Measurements from ENCODE around the gene CFAP73.

Gene CFAP73

DNA sequence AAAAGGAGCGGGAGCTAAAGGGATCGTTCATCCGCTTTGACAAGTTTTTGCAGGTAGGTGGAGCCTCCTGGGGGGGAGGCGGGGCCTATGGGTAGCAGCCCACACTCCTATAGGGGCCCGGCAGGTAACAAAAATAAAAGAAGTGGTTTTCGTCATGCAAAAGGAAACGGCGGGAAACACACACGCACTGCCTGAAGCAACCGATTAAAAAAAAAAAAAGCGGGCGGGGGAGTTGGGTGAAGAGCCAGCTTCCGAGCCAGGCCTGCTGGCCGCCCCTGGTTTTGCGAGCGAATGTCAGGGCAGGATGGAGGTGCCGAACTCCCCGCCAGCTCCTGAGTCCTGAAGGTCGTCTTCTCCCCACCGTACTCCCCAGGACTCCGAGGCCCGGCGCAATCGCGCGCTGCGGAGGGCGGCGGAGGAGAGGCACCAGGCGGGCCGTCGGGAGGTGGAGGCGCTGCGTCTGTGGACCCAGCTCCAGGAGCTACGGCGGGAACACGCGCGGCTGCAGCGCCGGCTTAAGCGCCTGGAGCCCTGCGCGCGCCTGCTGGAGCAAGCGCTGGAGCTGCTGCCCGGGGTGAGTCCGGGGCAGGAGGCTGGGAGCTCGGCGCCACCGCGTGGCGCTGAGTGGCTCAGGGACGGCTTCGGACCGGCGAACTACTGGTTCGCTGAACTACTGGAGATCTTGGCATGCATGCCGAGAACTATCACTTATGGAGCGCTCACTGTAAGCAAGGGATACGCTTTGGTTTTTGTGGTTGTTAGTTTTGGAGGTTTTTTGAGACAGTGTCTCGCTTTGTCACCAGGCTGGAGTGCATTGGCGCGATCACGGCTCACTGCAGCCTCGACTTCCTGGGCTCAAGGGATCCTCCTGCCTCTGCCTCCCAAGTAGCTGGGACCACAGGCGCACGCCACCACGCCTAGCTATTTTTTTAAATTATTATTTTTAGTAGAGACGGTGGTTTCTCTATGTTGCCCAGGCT, 3.6 kb downstream of the CFAP73 start:
- H3K4me3 ChIP-seq (ENCODE audit: low read length), result peak overlapping the region; percentile 38
- TF ChIP-seq, protein P1, sequence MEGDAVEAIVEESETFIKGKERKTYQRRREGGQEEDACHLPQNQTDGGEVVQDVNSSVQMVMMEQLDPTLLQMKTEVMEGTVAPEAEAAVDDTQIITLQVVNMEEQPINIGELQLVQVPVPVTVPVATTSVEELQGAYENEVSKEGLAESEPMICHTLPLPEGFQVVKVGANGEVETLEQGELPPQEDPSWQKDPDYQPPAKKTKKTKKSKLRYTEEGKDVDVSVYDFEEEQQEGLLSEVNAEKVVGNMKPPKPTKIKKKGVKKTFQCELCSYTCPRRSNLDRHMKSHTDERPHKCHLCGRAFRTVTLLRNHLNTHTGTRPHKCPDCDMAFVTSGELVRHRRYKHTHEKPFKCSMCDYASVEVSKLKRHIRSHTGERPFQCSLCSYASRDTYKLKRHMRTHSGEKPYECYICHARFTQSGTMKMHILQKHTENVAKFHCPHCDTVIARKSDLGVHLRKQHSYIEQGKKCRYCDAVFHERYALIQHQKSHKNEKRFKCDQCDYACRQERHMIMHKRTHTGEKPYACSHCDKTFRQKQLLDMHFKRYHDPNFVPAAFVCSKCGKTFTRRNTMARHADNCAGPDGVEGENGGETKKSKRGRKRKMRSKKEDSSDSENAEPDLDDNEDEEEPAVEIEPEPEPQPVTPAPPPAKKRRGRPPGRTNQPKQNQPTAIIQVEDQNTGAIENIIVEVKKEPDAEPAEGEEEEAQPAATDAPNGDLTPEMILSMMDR (conservative IDR thresholded peaks at IDR 0.05; ENCODE audit: low read length), result peak; percentile 48
- DNase-seq (ENCODE audit: low read depth), result peak; percentile 68

DNA sequence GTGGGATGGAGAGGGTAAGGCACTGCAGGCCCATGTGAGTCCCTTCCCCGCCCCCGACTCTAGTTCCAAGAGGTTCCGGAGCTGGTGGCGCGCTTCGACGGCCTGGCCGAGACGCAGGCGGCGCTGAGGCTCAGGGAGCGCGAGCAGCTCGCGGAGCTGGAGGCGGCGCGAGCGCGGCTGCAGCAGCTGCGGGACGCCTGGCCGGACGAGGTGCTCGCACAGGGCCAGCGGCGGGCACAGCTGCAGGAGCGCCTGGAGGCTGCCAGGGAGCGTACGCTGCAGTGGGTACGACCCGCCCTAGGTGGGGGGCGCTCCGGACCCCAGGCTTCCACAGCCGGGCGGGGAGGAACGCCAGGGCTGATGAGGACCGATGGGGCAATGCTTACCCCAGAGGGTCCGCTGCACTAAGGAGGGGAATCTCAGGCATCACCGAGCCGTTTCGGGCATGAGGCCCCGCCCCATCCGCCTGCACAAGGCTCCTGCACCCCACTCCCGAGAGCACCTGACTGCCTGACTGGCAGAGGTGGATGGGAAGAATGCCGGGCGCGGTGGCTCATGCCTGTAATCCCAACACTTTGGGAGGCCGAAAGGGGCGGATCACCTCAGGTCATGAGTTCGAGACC, 4.9 kb downstream of the CFAP73 start:
- peak; percentile 20 for DNase-seq (ENCODE audit: low read depth)
- H3K4me3 ChIP-seq (ENCODE audit: low read length), result no peak overlapping the region

DNA sequence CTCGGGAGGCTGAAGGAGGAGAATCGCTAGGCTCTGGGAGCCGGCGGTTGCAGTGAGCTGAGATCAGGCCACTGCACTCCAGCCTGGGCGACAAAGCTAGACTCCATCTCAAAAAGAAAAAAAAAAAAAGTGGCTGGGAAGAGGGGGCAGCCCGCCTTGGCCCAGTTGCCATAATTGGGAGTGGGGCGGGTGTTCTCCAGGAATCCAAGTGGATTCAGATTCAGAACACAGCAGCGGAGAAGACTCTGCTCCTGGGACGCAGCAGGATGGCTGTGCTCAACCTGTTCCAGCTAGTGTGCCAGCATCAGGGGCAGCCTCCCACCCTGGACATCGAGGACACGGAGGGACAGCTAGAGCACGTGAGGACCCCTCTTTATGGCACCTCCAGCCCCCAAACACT, 5.5 kb downstream of the CFAP73 start:
- TF ChIP-seq, protein P1 (conservative IDR thresholded peaks at IDR 0.05; ENCODE audit: low read length), result no peak
- DNase-seq (ENCODE audit: low read depth), result no peak
- no peak overlapping the region for H3K4me3 ChIP-seq (ENCODE audit: low read length)

More for the DNA sequence above, 4.9 kb downstream of the CFAP73 start:
- TF ChIP-seq, protein P1 (conservative IDR thresholded peaks at IDR 0.05; ENCODE audit: low read length), result no peak

DNA sequence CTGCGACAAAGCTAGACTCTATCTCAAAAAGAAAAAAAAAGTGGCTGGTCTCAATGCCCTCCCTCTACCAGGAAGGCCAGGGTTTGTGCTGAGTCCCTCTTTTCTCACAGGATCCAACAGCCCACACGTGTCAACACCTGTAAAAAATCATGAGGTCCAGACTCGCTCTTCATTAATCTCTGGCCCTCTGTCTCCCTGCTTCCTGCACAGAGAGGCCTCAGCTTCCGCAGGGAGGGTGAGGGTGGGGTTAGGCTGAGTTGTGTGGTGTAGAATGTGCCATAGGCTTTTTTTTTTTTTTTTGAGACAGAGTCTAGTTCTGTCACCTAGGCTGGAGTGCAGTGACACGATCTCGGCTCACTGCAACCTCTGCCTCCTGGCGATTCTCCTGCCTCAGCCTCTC, 6.1 kb downstream of the CFAP73 start:
- no peak for DNase-seq (ENCODE audit: low read depth)
- no peak overlapping the region for H3K4me3 ChIP-seq (ENCODE audit: low read length)
- TF ChIP-seq, protein P1 (conservative IDR thresholded peaks at IDR 0.05; ENCODE audit: low read length), result no peak

DNA sequence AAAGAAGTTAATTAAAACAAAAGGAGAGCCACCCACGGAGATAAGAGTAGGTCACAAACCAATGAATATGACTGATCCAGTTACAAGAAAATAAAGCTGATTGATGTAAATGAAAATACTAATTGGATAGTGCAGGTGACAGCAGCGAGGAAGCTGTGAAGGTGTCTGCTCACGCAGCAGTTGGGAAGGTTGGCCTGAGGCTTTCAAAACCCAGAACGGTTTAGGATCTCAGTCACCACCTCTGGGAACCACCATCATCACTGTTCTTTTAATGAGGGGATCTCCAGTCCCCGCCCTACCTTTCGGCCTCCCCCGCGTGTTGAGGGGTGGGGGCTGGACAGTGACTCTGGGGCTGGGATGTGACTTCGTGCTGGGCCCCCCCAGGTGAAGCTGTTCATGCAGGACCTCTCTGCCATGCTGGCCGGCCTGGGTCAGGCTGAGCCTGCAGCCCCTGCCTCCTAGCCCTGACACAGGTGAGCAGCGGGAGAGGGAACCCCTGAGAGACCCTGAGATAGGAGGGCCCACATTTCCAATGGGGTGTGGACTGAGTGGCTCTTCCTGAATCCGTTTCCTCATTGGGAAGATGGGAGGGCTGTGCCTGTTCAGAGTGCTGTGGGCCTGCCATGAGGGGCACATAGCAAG, 7.8 kb downstream of the CFAP73 start:
- no peak for DNase-seq (ENCODE audit: low read depth)
- no peak overlapping the region for H3K4me3 ChIP-seq (ENCODE audit: low read length)
- TF ChIP-seq, protein P1 (conservative IDR thresholded peaks at IDR 0.05; ENCODE audit: low read length), result no peak

DNA sequence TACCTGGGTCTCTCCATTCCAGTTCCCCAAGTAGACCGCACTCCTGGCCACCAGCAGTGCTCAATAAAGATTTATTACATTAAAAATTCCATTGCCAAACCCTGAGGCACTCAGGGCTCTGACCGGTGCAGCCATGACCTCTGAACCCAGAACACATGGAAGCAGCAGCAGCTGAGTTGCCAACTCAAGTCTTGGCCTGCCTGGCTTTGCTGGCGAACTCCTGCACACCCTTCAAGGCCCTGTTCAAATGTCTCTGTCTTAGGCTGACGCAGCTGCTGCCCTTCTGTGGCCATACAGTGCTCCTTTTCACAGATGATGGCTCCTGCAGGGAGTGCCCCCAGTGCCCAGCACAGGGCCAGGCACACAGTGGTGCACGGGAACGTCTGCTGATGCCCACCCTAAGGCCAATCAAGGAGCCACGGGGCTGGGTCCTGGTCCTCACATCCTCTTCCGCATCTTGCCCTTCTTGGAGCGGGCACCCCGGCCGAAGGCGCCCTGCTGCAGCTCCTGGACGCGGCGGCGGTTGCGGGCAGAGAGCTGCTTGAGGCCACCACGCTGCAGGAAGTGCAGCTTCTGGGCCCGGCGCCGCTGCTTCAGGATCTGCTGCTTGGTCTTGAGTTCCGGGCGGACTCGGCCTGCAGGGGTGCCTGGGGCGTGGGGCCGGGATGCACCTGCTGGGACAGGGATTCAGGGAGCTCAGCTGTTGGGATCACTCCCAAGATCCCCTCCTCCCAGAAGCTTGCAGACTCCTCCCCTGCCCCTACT, 9.1 kb downstream of the CFAP73 start:
- no peak for DNase-seq (ENCODE audit: low read depth)
- TF ChIP-seq, protein P1 (conservative IDR thresholded peaks at IDR 0.05; ENCODE audit: low read length), result no peak
- no peak overlapping the region for H3K4me3 ChIP-seq (ENCODE audit: low read length)

All from AG10803 (cell line).